ENCODE results near the gene HSPB2.
"Not testable (repeated sequence)": the region's sequence is repeated elsewhere in the genome, so short reads cannot be mapped to it uniquely, and the experiment has no call there.

The HSPB2 gene

DNA sequence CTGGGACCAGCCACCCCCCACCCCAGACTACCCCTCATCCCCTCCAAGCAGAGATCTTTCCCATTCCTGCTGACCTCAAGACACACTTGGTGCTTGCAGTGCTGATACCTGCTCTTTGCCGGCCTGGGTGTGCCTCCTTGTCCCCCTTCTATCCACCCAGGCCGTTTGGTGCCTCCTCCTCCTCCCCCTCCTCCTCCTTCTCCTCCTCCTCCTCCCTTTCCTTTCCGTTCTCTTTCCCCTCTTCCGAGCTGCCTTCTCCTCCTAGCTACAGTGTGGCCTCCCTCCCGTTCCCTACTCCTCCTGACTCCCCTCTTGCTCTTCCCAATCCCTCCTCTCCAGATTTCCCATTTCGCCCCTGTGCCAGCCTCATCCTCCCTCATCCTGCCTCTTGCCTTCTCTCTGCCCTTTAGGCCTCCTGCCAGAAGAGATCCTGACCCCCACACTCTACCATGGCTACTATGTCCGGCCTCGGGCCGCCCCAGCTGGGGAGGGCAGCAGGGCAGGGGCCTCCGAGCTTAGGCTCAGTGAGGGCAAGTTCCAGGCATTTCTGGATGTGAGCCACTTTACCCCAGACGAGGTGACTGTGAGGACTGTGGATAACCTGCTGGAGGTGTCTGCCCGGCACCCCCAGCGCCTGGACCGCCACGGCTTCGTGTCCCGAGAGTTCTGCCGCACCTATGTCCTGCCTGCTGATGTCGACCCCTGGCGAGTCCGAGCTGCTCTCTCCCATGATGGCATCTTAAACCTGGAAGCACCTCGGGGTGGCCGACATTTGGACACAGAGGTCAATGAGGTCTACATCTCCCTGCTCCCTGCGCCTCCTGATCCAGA is 712 bp downstream of the HSPB2 start:
- in situ Hi-C loops (cut with MboI; ENCODE audit: low sequenced_read_pairs), result no loop called here

DNA sequence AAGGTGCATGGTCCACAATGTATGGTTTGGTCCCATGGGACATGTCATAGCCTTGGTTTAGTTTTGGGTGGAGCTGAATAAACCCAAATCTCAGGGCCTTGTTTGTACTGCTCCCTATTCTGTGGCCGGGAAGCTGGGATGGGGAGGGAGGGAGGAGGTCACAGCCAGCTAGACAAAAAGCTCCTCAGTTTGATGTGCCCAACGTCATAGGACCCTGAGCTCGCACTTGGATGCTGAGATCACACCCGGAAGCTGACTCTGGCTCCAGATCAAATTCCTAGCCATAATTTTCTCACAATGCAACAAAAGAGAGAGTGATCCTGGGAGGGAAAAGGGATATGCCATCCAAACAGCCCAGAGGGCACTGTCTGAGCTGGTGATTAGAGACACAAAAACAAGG is 1.5 kb downstream of the HSPB2 start:
- in situ Hi-C loops (cut with MboI; ENCODE audit: low sequenced_read_pairs), result no loop called here

DNA sequence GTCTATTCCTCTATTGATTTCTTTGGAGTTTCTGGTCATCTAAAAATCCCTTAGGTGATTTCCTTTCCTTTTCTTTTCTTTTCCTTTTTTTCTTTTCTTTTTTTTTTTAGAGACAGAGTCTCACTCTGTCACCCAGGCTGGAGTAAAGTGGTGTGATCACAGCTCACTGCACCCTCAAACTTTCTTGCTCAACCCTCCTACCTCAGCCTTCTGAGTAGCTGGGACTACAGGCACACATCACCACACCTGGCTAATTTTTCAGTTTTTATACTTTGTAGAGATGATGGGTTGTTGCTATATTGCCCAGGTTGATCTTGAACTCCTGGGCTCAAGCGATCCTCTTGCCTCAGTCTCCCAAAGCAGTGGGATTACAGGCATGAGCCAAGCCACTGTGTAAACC is 4.2 kb downstream of the HSPB2 start:
- in situ Hi-C loops (cut with MboI; ENCODE audit: low sequenced_read_pairs), result no loop called here

GRCh38 chr11:111917312-111917711 is 4.8 kb downstream of the HSPB2 start:
- in situ Hi-C loops (cut with MboI; ENCODE audit: low sequenced_read_pairs), result no loop called here

GRCh38 chr11:111917788-111918187 is 5.3 kb downstream of the HSPB2 start:
- in situ Hi-C loops (cut with MboI; ENCODE audit: low sequenced_read_pairs), result no loop called here

- in situ Hi-C loops (cut with MboI; ENCODE audit: low sequenced_read_pairs), result no loop called here
Observed at GRCh38 chr11:111918390-111919256, 6.1 kb downstream of the HSPB2 start, which contains the start of gene C11orf52. C11orf52 (plus strand) TSS chr11:111918913; CDS start chr11:111918973, 60 bp downstream.

DNA sequence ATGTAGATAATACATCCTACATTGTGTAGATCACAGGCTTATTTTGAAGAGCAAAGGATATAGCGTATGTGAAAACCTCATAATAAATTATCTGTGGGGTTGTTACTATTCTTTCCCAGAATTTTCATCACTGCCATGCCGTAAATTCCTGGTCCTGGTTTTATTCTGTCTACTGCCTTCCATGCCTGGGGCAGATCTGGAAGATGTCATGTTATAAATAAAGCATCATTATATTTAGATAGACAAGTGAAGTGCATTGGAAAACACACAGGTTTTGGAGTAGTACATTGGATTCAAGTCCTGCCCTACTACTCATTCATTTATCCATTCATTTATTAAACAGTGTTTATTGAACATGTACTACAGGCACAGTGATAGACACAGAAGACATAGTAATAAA is 8.4 kb downstream of the HSPB2 start:
- in situ Hi-C loops (cut with MboI; ENCODE audit: low sequenced_read_pairs), result no loop called here

DNA sequence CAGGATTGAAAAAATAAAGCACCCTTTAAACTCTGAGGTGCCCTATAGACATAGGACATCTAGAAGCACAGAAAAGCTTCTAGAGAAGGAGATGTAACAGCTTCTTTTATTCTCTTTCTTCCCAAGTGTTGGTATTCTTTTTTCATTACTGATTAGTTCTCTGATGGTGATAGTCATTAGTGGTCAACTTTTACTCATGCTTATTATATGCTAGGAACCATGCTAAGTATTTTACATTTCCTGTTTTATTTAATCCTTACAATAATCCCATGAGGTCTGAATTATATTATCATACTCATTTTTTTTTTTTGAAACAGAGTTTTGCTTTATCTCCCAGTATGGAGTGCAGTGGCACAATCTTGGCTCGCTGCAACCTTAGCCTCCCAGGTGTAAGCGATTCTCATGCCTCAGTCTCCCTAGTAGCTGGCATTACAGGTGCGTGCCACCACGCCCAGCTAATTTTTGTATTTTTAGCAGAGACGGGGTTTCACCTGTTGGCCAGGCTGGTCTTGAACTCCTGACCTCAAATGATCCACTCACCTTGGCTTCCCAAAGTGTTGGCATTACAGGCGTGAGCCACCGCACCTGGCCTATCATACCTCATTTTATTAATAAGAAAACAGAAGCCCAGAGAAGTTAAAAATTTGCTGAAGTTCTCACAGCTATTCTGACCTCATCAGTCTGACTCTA is 9.2 kb downstream of the HSPB2 start:
- in situ Hi-C loops (cut with MboI; ENCODE audit: low sequenced_read_pairs), result no loop called here

GRCh38 chr11:111922803-111923202 is 10.3 kb downstream of the HSPB2 start:
- in situ Hi-C loops (cut with MboI; ENCODE audit: low sequenced_read_pairs), result no loop called here

DNA sequence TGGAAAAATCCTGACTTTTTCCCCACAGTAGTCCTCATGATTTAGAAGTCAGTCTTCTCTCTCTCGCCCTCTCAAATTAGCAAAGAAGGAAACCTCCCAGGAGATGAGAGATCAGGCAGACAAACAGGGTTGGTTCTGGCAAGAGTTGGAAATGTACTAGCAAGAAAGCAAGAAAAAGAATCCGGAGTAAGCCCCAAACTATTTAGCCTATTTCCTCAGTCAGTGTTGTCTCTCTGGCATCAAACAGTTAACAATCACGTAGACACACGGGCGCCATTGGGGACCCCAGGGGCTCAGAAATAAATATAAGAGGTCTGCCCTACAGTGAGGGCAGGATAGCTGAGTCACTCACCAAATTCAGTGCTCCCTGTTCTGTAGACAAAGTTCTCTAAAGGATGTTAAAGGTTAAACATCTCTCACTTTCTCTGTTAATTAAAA is 10.8 kb downstream of the HSPB2 start:
- in situ Hi-C loops (cut with MboI; ENCODE audit: low sequenced_read_pairs), result no loop called here

DNA sequence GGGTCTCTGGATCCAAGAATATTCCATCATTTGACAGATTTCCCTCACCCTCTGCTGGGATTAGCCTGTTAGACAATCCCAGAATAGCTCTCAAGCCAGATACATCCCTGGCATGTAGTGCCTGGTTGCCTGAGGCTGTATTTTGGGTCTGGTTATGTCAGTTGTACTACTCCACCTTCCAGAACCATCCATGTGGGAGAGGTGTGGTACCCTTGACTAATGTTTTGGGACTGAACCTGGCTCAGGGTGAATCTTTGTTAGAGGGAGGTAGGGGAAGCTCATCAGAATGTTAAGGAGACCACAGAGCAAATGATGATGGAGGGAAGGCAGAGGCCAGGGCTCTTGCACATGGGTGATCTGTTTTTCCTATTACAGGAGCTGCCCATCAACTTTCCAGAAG is 11.4 kb downstream of the HSPB2 start:
- in situ Hi-C loops (cut with MboI; ENCODE audit: low sequenced_read_pairs), result no loop called here

DNA sequence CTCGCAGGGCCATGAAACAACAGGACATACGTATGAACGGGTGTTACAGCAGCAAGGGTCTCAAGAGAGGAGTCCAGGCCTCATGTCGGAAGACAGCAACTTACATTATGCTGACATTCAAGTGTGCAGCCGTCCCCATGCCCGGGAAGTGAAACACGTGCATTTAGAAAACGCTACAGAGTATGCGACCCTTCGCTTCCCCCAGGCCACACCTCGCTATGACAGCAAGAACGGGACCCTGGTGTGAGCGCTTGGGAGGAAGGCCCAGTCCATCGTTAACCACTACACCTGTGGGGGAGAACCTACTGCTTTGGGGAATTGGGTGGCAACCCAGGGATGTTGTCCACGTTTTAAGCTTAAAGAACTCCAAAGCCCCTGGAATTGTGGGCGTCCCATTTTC is 13.4 kb downstream of the HSPB2 start:
- in situ Hi-C loops (cut with MboI; ENCODE audit: low sequenced_read_pairs), result no loop called here

DNA sequence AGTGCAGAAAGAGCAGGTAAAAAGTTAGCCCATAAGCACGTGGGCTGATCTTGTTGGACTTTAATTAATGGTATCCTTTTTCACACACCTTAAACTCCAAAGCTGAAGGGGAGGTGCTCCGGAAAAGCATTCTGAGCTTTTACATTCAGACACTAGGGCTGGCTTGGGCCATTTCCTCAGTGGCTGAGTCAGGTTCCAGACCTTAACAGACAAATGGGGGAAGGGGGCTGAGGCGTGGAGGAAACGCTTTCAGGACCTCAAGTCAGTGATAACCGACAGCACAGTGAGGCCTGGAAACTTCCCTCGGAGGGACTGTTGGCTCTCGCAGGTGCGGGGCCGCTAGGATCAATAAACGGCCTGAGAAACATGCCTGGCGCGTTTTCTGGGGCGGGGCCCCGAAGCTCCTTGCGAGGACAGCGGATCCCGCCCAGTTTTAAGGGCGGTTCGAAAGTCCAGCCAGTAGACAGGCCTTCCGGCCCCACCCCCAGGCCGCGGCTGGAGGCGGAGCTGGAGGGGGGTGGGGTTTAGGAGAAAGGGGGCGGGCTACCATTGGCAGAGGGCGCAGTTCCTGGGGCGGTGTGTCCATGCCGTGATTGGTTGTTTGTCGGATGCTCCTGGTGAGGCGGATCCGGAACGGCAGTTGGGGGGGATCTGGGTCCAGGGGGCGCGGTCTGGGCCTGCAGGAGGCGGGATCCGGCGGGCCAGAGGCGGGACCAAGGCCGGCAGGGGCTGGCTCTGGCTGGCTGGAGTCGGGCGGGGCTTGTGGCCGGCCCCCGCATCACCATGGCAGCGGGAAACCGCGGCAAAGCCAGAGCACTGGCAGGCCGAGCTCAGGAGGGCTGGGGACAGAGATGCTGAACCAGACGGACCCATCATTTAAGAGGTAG is 14.2 kb downstream of the HSPB2 start:
- in situ Hi-C loops (cut with MboI; ENCODE audit: low sequenced_read_pairs), result no loop called here

DNA sequence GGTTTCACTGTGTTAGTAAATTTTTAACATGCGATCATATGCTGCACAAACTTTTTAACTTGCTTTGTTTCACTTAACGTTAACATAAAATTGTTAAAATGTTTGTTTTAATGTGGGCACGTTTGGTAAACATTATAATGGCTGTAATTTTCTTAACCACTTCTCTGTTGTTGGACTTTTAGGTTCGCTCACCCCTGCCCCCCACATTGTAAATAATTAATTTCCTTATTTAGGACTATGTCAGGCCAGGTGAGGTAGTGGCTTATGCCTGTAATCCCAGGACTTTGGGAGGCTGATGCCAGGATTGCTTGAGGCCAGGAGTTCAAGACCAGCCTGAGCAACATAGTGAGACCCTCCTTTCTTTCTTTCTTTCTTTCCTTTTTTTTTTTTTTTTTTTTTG is 17.9 kb downstream of the HSPB2 start:
- in situ Hi-C loops (cut with MboI; ENCODE audit: low sequenced_read_pairs), result no loop called here

DNA sequence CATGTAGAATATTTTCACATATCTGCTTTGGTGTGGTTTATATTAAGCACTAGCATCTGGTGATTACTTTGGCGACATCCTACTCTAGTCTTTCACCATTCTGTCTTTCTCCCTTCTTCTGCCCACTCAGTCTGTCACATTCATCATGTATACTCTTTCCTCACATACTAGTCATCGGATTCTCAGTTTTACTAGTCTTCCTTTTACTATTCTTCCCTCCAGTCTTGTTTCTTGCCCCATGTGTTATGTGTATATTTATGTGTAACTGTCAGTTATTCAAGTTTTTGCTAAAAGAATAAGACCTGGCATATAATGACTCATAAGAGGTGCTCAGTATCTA is 20.0 kb downstream of the HSPB2 start:
- in situ Hi-C loops (cut with MboI; ENCODE audit: low sequenced_read_pairs), result no loop called here

GRCh38 chr11:111933176-111933575 is 20.6 kb downstream of the HSPB2 start:
- in situ Hi-C loops (cut with MboI; ENCODE audit: low sequenced_read_pairs), result not testable (repeated sequence)

GRCh38 chr11:111933872-111934271 is 21.3 kb downstream of the HSPB2 start:
- in situ Hi-C loops (cut with MboI; ENCODE audit: low sequenced_read_pairs), result no loop called here

DNA sequence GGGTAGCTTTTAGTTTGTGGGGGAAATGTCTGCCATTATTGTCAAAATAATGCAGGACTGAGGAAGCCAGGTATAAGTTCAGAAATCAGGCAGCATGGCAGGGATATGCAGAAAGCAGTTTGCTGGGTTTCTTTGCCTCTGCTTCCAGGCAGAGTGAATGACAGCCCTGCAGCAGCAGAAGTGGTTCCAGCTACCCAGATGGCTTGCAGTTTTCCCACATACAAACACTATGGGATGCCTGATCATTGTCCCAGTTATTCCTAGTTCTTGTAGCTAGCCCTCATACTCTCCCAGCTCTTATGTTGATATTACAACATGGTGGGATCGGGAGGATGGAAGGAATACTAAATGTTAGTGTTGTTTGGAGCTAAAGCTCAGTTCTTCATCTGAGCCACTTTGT is 21.8 kb downstream of the HSPB2 start:
- in situ Hi-C loops (cut with MboI; ENCODE audit: low sequenced_read_pairs), result no loop called here

DNA sequence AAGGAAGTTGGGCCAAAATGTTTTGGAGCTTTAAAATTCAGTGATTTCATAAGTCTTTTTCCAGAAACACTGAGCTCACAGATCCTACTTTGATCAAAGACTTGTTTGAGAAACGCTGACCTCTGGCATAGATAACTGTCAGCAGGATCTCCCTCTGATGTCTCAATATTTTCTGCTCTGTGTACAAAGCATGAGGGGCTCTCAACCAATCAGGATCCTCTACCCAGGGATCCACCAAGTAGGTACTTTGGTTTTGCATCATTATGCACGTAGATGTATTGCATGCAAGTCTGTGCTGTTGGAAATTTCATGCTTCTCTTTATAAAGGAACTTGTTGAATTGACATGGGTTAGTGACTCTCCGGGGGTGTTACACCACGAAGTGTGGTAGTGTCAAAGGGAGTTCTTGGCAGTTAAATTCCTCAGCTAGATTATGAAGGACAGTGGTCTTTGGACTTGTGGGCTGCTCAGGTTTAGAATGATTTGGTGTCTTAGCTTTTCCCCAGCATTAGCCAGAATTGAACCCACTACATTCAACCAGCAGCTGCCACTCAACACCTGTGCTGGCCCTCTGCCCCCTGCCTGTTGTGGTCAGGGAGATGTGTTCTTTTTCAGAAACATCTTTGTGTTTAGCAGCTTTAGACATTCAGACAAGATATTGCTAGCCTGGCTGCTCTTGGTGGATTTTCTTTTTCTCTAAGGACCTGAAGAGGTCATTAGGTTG is 22.9 kb downstream of the HSPB2 start:
- in situ Hi-C loops (cut with MboI; ENCODE audit: low sequenced_read_pairs), result no loop called here

- in situ Hi-C loops (cut with MboI; ENCODE audit: low sequenced_read_pairs), result no loop called here
Observed at GRCh38 chr11:111936040-111936540, 23.6 kb downstream of the HSPB2 start.
